Stimulated activated CD8-positive, alpha-beta memory T cell treated with anti-CD3 and anti-CD28 coated beads, Interleukin-4, amount 100 ng/mL, for 4 hours (primary cell): ENCODE data around the gene ZNF43.
"Not testable (repeated sequence)": the region's sequence is repeated elsewhere in the genome, so short reads cannot be mapped to it uniquely, and the experiment has no call there.

Experiments
- DNase-seq, 2 donors: peaks; one replicate each; pipeline ENCODE4 v3.0.0-alpha.2; 2020; ENCODE audit warnings: low read depth in 2 of 2, low spot score in 1 of 2

The ZNF43 gene

GRCh38 chr19:21812448-21812847 lies 23.5 kb downstream of the ZNF43 start:
- DNase-seq, result no peak

GRCh38 chr19:21808400-21809000 lies 27.5 kb downstream of the ZNF43 start:
- DNase-seq, result not testable (repeated sequence)

- DNase-seq, result no peak
Observed at GRCh38 chr19:21789466-21790085, 46.4 kb downstream of the ZNF43 start.

- no peak for DNase-seq
Observed at GRCh38 chr19:21786936-21787335, 49.0 kb downstream of the ZNF43 start.

GRCh38 chr19:21775792-21776191 lies 60.2 kb downstream of the ZNF43 start:
- DNase-seq, result not testable (repeated sequence)

GRCh38 chr19:21767065-21767800 lies 68.7 kb downstream of the ZNF43 start, which contains the start of gene ZNF100:
TSS of gene ZNF100 (minus strand) at chr19:21767579. CDS start at chr19:21767429, 150 bp downstream.
- DNase-seq, result peak; percentile 72 to 73

GRCh38 chr19:21766705-21767064 lies 69.3 kb downstream of the ZNF43 start:
- not testable (repeated sequence) for DNase-seq

- no peak for DNase-seq
Observed at GRCh38 chr19:21765151-21765550, 70.8 kb downstream of the ZNF43 start.

GRCh38 chr19:21761547-21761946 lies 74.4 kb downstream of the ZNF43 start:
- DNase-seq, result not testable (repeated sequence)

- DNase-seq, result no peak
Observed at GRCh38 chr19:21758296-21758695, 77.7 kb downstream of the ZNF43 start.

GRCh38 chr19:21755555-21755954 lies 80.4 kb downstream of the ZNF43 start:
- DNase-seq, result not testable (repeated sequence)
